Uterus (tissue), 4 donors: ENCODE data around the gene POU3F3. TPM values are rescaled to one million over a fixed set of nuclear protein-coding genes. Genes with fewer than 3 reads are reported as not detected.

Experiments
- DNase-seq, 2 donors: peaks; one replicate each; pipeline ENCODE4 v3.0.0-alpha.2; 2019 to 2020
- H3K27ac ChIP-seq, 2 donors: fragments of 200-600 bp; sonication (generic); 1 replicate in 1 of 2; 2 replicates in 1 of 2; pipeline ENCODE4 v1.5.1; 2016 to 2018
- H3K27me3 ChIP-seq, 2 donors: fragments of 200-600 bp; sonication (generic); one replicate each; pipeline ENCODE4 v1.5.1; 2018 to 2019; ENCODE audit warnings: control low read depth in 1 of 2
- H3K36me3 ChIP-seq, 2 donors: fragments of 200-600 bp; sonication (generic); one replicate each; pipeline ENCODE4 v1.5.1; 2019; ENCODE audit warnings: control low read depth in 1 of 2
- H3K4me1 ChIP-seq, 2 donors: fragments of 200-600 bp; sonication (generic); one replicate each; pipeline ENCODE4 v1.5.1; 2018 to 2019; ENCODE audit warnings: control low read depth in 1 of 2
- H3K4me3 ChIP-seq, 2 donors: fragments of 200-600 bp; sonication (generic); 1 replicate in 1 of 2; 2 replicates in 1 of 2; pipeline ENCODE4 v1.5.1; 2018 to 2019; ENCODE audit warnings: mild to moderate bottlenecking in 1 of 2
- H3K9me3 ChIP-seq, 2 donors: fragments of 200-600 bp; sonication (generic); one replicate each; pipeline ENCODE4 v1.5.1; 2019; ENCODE audit warnings: control low read depth in 1 of 2
- CTCF ChIP-seq, 4 experiments: fragments of 200-600 bp in 2 of 4; fragments of 450-650 bp in 2 of 4; sonication (generic) in 2 of 4; IDR thresholded peaks; one replicate each; pipeline ENCODE4 v1.5.1; 2016 to 2019; ENCODE audit warnings: antibody characterized with exemption in 4 of 4, mild to moderate bottlenecking in 2 of 4, moderate library complexity in 1 of 4
- POLR2A ChIP-seq, 2 donors: fragments of 450-650 bp; IDR thresholded peaks; one replicate each; pipeline ENCODE4 v1.6.1; 2016; ENCODE audit warnings: antibody characterized with exemption in 2 of 2, mild to moderate bottlenecking in 1 of 2, moderate library complexity in 1 of 2
- intact Hi-C: fragments of 100-400 bp; cut with DNase I; formaldehyde crosslinking; loops from one replicate; pipeline ENCODE4 v1.15.1; 2023; ENCODE audit warnings: low total_unique reads
- total RNA-seq, 4 donors: library from RNA; depleted of rRNA in 3 of 4; stranded (reverse); fragments of >200 nt in 3 of 4; gene quantifications; one replicate each; pipeline versions ENCODE4 v1.1.0 to v1.2.4, GENCODE V29; 2014 to 2023
- donor health status: DM: yes; HTN: yes; CAD: no.

POU3F3 gene
- total RNA-seq, 4 donors from 2014 or later: 0.18 TPM; not detected in 3

DNA sequence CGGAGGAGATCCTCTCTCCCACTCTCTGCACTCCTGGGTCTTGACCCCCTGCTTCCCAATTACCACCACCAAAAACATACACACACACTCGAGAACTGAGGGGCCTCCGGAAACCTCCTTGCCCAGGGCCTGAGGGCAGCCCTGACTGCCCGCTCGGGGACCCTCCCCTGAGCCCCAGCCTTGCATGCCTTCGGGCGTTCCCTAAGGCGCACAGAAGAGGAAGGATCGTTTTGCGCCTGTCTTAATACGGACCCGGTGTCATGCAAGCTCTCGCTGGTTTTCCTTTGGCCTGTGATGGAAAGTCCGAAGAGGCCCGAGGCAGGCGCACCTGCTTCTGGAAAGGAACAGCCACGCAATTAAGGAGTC lies 19.8 kb downstream of the POU3F3 start:
- no peaks in the 10 kb centered on the region for H3K9me3 ChIP-seq
- H3K36me3 ChIP-seq: no peaks in the 10 kb centered on the region
- peaks cover 4 to 22% of the 10 kb centered on the region in 2 donors for H3K27me3 ChIP-seq
- H3K4me3 ChIP-seq: no peak overlapping the region
- no peak for DNase-seq
- TF ChIP-seq POLR2A (IDR thresholded peaks at IDR 0.05) (no peak), CTCF (IDR thresholded peaks at IDR 0.05) (no peak)
- no peak overlapping the region for H3K27ac ChIP-seq
- intact Hi-C loops: no loop called here
- peaks cover 0 to 5% of the 10 kb centered on the region in 2 donors for H3K4me1 ChIP-seq

DNA sequence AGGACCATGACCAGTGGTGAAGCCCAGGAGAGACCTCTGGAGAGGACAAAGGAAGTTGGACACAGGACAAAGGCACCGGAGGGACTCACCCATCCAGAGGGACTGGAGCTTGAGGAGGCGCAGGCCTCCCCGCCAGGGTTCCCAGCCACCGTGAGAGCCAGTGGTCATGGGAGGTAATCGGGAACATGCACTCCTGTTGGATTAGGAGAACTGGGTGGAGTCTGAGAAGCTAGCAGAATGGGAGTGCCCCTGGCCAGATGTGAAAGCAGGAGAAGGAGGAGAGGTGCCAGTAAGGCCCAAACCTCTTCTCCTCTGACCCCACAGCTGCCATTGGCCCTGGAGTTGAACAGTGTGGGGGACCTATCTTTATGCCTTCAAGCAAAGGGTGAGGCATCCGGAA lies 20.3 kb downstream of the POU3F3 start:
- Histone ChIP-seq H3K27ac (no peak overlapping the region), H3K4me1 (peaks cover 0 to 5% of the 10 kb centered on the region in 2 donors), H3K9me3 (no peaks in the 10 kb centered on the region), H3K4me3 (no peak overlapping the region), H3K27me3 (peaks cover 4 to 22% of the 10 kb centered on the region in 2 donors), H3K36me3 (no peaks in the 10 kb centered on the region)
- DNase-seq: no peak
- no peak for TF ChIP-seq CTCF (IDR thresholded peaks at IDR 0.05)
- TF ChIP-seq POLR2A (IDR thresholded peaks at IDR 0.05): no peak
- intact Hi-C loops: no loop called here

DNA sequence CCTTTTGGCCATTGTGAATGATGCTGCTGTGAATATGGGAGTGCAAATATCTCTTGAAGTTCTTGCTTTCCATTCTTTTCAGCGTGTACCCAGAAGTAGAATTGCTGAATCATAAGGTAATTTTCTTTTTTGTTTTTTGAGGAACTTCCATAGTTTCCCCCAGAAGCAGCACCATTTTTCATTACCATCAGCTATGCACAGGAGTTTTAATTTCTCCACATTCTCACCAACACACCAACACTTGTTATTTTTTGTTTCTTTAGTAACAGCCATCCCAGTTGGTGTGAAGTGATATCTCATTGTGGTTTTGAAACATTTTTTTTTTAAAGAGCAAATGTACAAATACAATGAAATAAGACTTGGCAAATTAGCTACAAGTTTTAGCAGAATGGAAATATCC lies 21.3 kb downstream of the POU3F3 start:
- Histone ChIP-seq H3K36me3 (no peaks in the 10 kb centered on the region), H3K4me1 (peaks cover 0 to 5% of the 10 kb centered on the region in 2 donors), H3K27ac (no peak overlapping the region), H3K27me3 (peaks cover 0 to 13% of the 10 kb centered on the region in 2 donors), H3K9me3 (no peaks in the 10 kb centered on the region), H3K4me3 (no peak overlapping the region)
- intact Hi-C loops: no loop called here
- TF ChIP-seq POLR2A (IDR thresholded peaks at IDR 0.05) (no peak), CTCF (IDR thresholded peaks at IDR 0.05) (no peak)
- DNase-seq: no peak

GRCh38 chr2:104876606-104877570 lies 23.0 kb downstream of the POU3F3 start:
- TF ChIP-seq POLR2A (IDR thresholded peaks at IDR 0.05) (no peak), CTCF (IDR thresholded peaks at IDR 0.05) (no peak)
- Histone ChIP-seq H3K27ac (no peak overlapping the region), H3K4me1 (peaks cover 0 to 5% of the 10 kb centered on the region in 2 donors), H3K36me3 (no peaks in the 10 kb centered on the region), H3K9me3 (no peaks in the 10 kb centered on the region), H3K27me3 (peaks cover 0 to 8% of the 10 kb centered on the region in 2 donors), H3K4me3 (no peak overlapping the region)
- no peak for DNase-seq
- intact Hi-C loops: no loop called here

DNA sequence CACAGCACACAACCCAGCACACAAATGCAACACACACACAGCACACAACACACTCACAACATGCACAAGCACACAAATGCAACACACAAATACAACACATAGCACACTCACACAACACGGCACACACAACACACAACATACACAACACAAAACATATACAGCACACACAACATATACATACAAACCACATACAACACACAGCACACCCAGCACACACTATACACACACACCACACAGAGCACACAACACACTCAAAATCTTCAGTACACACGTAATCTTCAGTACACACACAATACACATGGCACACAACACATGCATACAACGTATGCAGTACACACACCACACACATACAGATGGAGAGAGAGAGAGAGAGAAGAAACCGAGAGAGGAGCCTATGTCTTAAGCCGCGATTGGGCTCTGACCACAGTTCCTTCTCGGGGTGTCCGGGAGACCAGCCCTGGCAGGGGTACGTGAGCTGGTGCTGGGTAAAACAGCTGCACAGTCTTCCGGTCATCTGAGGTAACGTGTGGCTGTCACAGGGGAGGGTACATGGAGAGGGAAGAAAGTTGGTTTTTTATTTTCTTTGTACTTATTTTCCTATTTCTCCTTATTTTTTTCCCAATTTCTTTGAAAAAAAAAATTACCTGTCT lies 25.1 kb downstream of the POU3F3 start:
- Histone ChIP-seq H3K4me3 (no peak overlapping the region), H3K9me3 (no peaks in the 10 kb centered on the region), H3K36me3 (no peaks in the 10 kb centered on the region), H3K4me1 (no peaks in the 10 kb centered on the region), H3K27ac (no peak overlapping the region), H3K27me3 (peaks cover 0 to 4% of the 10 kb centered on the region in 2 donors)
- intact Hi-C loops: no loop called here
- no peak for TF ChIP-seq CTCF (IDR thresholded peaks at IDR 0.05)
- no peak for DNase-seq
